Glutamatergic neuron (in vitro differentiated cells): ENCODE results near the gene FBXL17. TPM values are rescaled to one million over a fixed set of nuclear protein-coding genes. Genes with fewer than 3 reads are reported as not detected.
A peak's percentile ranks its signal among the peaks of the same experiment; 100 is the strongest.

ENCODE experiments used
- DNase-seq: peaks from one replicate; pipeline ENCODE4 v3.0.0; 2022
- H3K27ac Mint-ChIP-seq: one replicate; pipeline ENCODE4 v1.8.0; 2020; ENCODE audit warnings: mild to moderate bottlenecking, mixed read lengths, inconsistent platforms; ENCODE audit not compliant: unreplicated experiment
- H3K27me3 Mint-ChIP-seq: one replicate; pipeline ENCODE4 v1.8.0; 2020; ENCODE audit warnings: mild to moderate bottlenecking, moderate library complexity, mixed read lengths, inconsistent platforms; ENCODE audit not compliant: unreplicated experiment
- H3K36me3 Mint-ChIP-seq: one replicate; pipeline ENCODE4 v1.8.0; 2020; ENCODE audit warnings: mild to moderate bottlenecking, mixed read lengths, inconsistent platforms; ENCODE audit not compliant: unreplicated experiment
- H3K4me1 Mint-ChIP-seq: one replicate; pipeline ENCODE4 v1.8.0; 2020; ENCODE audit warnings: mild to moderate bottlenecking, low read depth, mixed read lengths, inconsistent platforms; ENCODE audit not compliant: unreplicated experiment
- H3K4me3 Mint-ChIP-seq: one replicate; pipeline ENCODE4 v1.8.0; 2020; ENCODE audit warnings: mild to moderate bottlenecking, mixed read lengths, inconsistent platforms; ENCODE audit not compliant: unreplicated experiment
- H3K9me3 Mint-ChIP-seq: one replicate; pipeline ENCODE4 v1.8.0; 2020; ENCODE audit warnings: mild to moderate bottlenecking, moderate library complexity, mixed read lengths, inconsistent platforms; ENCODE audit not compliant: unreplicated experiment
- CTCF ChIP-seq: fragments of 200-600 bp; sonication (generic); IDR thresholded peaks from one replicate; pipeline ENCODE4 v1.5.0; 2021; ENCODE audit not compliant: partially characterized antibody, unreplicated experiment
- total RNA-seq: library from RNA; stranded (reverse); fragmentation: NEBNext Ultra II Directional; extraction: Animal tissue kit (Norgen Biotek cat#: 25700); gene quantifications from one replicate; pipeline ENCODE4 v1.2.1, GENCODE V29; 2021; ENCODE audit not compliant: unreplicated experiment

The FBXL17 gene
- total RNA-seq, 1 donor from 2014 or later = 20.3 TPM

DNA sequence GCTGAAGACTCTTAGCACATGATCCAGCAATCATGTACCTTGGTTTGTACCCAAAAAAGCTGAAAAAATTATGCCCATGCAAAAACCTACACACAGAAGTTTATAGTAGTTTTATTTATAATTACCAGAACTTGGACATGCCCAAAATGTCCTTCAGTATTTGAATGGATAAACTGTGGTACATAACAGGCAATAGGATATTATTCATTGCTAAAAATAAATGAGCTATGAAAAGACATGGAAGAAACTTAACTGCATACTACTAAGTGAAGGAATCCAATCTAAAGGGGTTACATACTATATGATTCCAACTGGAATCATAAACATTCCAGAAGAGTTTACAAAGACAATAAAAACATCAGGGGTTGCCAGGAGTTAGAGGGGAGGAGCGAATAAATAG lies 25.6 kb downstream of the FBXL17 start:
- DNase-seq = no peak
- Mint-ChIP-seq H3K27ac (no peak overlapping the region), H3K36me3 (no peaks in the 10 kb centered on the region), H3K4me1 (no peaks in the 10 kb centered on the region), H3K27me3 (no peaks in the 10 kb centered on the region), H3K4me3 (no peak overlapping the region), H3K9me3 (peaks cover 2% of the 10 kb centered on the region)
- no peak for TF ChIP-seq CTCF

GRCh38 chr5:108353087-108353486 lies 28.8 kb downstream of the FBXL17 start:
- H3K9me3 Mint-ChIP-seq = peaks cover 2% of the 10 kb centered on the region
- TF ChIP-seq CTCF = no peak

DNA sequence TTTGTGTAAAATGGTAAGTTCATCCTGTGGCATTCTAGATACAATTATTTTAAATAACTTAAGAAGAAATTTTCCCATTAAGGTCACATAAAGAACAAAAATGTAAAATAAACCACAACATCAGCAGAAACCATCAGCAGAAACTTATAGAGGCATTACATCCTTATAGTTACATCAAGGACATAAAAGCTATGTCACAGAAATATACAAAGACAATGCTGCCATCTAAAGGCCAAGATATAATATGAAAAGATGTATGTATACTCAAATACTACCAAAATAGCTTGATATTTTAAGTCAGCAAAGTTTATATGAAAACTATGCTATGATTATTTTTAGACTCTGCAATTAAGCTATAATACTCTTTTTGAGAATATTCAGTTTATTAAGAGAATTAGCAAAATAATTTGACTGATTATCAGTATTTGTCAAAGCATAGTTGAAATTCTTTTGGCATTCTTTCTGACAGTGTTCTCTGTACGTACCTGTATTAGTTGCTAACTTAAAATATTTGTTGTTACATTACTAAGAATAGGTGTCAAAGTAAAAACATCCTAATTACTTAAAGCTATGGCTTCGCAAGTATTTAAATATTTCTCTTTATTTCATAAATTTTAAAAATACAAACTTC lies 36.2 kb downstream of the FBXL17 start:
- no peaks in the 10 kb centered on the region for H3K9me3 Mint-ChIP-seq
- no peaks in the 10 kb centered on the region for H3K36me3 Mint-ChIP-seq
- H3K4me3 Mint-ChIP-seq = no peak overlapping the region
- no peak for DNase-seq
- peaks cover 2% of the 10 kb centered on the region for H3K4me1 Mint-ChIP-seq
- no peaks in the 10 kb centered on the region for H3K27me3 Mint-ChIP-seq
- peak; percentile 55 for TF ChIP-seq CTCF
- no peak overlapping the region for H3K27ac Mint-ChIP-seq

More at GRCh38 chr5:108353087-108353486, 28.8 kb downstream of the FBXL17 start:
- H3K4me1 Mint-ChIP-seq = no peaks in the 10 kb centered on the region
- H3K4me3 Mint-ChIP-seq = no peak overlapping the region
- H3K27ac Mint-ChIP-seq = no peak overlapping the region
- no peak for DNase-seq
- no peaks in the 10 kb centered on the region for H3K36me3 Mint-ChIP-seq
- no peaks in the 10 kb centered on the region for H3K27me3 Mint-ChIP-seq

- Mint-ChIP-seq H3K4me3 (no peak overlapping the region), H3K9me3 (no peaks in the 10 kb centered on the region), H3K36me3 (no peaks in the 10 kb centered on the region), H3K27me3 (no peaks in the 10 kb centered on the region), H3K27ac (no peak overlapping the region), H3K4me1 (peaks cover 2% of the 10 kb centered on the region)
- no peak for DNase-seq
- no peak for TF ChIP-seq CTCF
Measured at GRCh38 chr5:108344103-108344822, 37.6 kb downstream of the FBXL17 start.

GRCh38 chr5:108341866-108342265 lies 40.0 kb downstream of the FBXL17 start:
- TF ChIP-seq CTCF = no peak

More at GRCh38 chr5:108341866-108342265, 40.0 kb downstream of the FBXL17 start:
- H3K4me1 Mint-ChIP-seq = no peaks in the 10 kb centered on the region
- H3K9me3 Mint-ChIP-seq = no peaks in the 10 kb centered on the region
- H3K27ac Mint-ChIP-seq = no peak overlapping the region
- H3K36me3 Mint-ChIP-seq = no peaks in the 10 kb centered on the region
- no peak for DNase-seq
- no peak overlapping the region for H3K4me3 Mint-ChIP-seq
- no peaks in the 10 kb centered on the region for H3K27me3 Mint-ChIP-seq
